Esophagus muscularis mucosa (tissue), 3 donors: ENCODE results near the gene AKAP6.

Experiments used
- CTCF ChIP-seq, 3 experiments: fragments of 200-600 bp in 2 of 3; fragments of 450-650 bp in 1 of 3; sonication (generic) in 2 of 3; IDR thresholded peaks; one replicate each; pipeline ENCODE4 v1.5.1; 2017 to 2019; ENCODE audit warnings: antibody characterized with exemption in 3 of 3, mild to moderate bottlenecking in 2 of 3, moderate library complexity in 1 of 3
- POLR2A ChIP-seq: fragments of 450-650 bp; IDR thresholded peaks from one replicate; pipeline ENCODE4 v1.6.1; 2017; ENCODE audit warnings: antibody characterized with exemption, moderate library complexity, mild to moderate bottlenecking, low read depth

- no peak for TF ChIP-seq CTCF (IDR thresholded peaks at IDR 0.05)
- no peak for TF ChIP-seq POLR2A
These were observed 120.5 kb downstream of the AKAP6 start for GRCh38 chr14:32449648-32450047.
